Left ventricle myocardium superior (tissue), 1 donor: ENCODE results near the gene OMP. TPM values are rescaled to one million over a fixed set of nuclear protein-coding genes. Genes with fewer than 3 reads are reported as not detected.

ENCODE experiments used
- ATAC-seq: fragments of 200-7000 bp; cut with Tn5 transposase; one replicate; pipeline ENCODE4 v1.9.1; 2020; ENCODE audit warnings: mild to moderate bottlenecking, moderate library complexity
- DNase-seq: peaks from one replicate; pipeline ENCODE4 v3.0.0-alpha.2; 2020
- intact Hi-C: fragments of 100-400 bp; cut with micrococcal nuclease; formaldehyde crosslinking; loops from one replicate; pipeline ENCODE4 v1.11.0; 2022
- total RNA-seq: library from RNA; stranded (reverse); fragmentation: NEBNext Ultra II Directional; extraction: Animal tissue kit (Norgen Biotek cat#: 25700); gene quantifications from one replicate; pipeline ENCODE4 v1.2.1, GENCODE V29; 2021
- donor health status: DM: no; HTN: yes; CAD: no; lungs with severe emphysema.

OMP gene
- total RNA-seq, 1 donor from 2014 or later: not detected

DNA sequence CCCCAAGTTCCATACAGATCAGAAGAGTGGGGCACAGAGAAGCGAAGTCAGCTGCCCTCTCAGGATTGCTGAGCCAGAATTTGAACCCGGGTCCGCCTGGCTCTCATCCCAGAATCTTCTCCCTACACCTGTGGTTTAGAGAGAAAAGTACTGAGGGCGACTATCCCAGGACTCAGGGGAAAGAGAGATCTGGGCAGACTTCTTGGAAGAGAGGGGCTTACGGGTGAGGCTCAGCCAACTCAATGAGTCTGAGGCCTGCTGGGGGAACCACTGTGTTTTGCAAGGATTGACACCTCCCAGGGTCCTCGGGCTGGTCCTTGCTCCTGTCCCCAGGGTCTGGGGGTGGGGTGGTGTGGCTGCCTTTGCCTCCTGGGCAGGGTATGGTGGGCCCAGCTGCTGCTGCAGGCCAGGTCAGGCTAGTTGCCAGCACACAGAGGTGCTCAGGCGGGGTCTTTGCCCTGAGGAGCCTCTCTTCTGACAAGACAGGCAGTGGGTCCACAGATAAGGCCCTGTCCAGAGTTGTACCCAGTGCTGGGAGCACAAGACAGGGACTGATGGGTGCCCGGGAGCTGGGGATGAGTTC is 34.7 kb upstream of the OMP start:
- intact Hi-C loops: no loop called here
- DNase-seq: no peak
- no peak for ATAC-seq

DNA sequence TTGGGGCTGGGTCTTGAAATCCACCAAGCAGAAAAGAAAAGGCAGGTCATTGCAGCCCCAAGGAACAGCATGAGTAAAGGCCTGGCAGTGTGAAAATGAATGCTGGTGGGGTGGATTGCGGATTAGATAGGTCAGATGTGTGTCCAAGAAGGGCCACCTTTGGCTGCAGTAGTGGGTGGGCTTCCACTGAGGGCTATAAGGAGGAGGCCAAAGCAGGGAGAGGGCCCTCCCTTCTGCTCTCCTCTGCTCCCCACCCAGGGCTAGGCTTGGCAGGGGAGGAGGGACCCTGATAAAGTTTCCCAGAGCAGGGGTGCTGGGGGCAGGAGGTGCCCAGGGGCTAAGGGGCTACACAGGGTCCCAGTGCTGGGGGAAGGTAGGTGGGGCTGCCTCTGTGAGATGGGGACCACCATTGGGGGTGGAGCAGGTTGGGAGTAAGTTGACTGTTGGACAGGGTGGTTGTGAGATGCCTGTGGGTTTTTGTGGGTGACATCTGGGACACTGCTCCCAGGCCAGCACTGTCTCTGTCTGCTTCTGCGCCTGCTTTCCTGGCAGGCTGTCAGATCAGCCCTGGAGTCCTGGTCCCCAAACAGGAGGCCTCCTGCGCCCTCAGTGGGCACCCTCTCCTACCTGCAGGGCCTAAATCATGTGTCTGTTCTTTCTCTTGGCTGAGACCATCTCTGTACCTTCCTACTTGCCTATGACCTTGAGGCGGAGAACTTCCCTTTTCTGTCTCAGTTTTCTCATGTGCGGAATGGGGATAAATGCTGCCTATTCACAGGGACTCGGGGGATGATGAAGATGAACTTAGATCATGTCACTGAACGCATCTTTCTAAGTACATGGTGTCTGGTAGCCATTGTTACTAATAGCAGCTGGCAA is 33.9 kb upstream of the OMP start:
- ATAC-seq: no peak
- DNase-seq: no peak
- intact Hi-C loops: no loop called here

DNA sequence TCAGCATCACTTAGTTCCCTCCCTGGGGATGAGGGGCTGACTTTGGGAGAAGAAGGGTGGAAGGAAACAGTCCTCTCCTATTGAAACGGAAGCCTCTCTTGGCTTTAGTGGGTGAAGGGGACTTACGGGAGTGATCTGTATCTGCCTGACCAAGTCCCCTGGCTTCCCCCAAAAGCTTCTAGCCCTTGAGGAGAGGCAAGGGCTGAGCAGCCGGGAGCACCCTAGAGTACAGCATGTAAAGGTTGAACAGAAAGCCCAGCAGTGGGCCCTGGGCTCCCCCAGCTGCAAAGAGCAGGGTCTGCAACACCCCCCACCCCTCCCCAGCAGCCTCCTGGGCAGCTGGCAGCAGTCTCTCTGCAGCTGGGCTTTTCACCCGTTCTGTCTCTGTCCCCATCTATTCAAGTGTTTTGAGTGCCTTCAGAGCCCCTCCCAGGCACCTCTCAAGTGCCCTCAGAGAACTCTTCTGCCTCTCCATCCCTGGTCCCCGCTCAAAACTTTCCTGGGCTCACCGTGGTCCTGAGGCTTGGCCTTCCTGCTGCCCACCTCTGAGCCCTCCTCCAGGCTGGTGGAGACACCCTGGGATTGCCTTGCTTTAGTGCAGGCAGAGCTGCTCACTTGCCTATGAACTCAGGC is 33.2 kb upstream of the OMP start:
- ATAC-seq (no peak), DNase-seq (no peak)
- intact Hi-C loops: no loop called here

DNA sequence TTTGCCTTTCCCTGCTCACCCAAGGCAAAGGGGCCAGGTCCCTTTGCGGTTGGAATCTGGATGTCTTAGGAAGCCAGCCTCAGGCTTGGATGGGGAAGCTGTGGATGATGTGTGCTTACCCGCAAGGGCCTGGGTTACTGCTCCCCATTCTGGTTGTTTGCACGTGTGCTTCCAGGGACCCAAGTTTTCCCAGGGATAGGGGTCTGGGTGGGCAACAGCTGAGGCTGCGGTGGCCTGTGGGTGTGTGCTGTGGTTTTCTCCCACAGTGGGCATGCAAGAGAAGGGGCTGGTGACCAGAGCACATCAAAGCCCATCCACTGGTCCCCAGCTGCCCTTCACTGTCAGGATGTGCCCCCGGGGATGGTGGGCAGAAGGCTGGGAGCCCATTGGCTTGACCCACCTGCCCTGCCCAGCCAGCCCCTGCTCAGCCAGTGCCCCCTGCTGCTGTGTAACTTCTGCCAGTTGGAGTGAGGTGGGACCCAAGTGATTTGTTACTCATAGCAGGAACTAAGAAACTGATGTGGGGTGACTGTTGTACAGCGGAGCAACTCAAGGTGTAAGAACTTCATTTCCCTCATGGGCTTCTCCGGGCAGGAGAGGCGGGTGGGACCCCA is 32.6 kb upstream of the OMP start:
- ATAC-seq (no peak), DNase-seq (no peak)
- intact Hi-C loops: no loop called here

DNA sequence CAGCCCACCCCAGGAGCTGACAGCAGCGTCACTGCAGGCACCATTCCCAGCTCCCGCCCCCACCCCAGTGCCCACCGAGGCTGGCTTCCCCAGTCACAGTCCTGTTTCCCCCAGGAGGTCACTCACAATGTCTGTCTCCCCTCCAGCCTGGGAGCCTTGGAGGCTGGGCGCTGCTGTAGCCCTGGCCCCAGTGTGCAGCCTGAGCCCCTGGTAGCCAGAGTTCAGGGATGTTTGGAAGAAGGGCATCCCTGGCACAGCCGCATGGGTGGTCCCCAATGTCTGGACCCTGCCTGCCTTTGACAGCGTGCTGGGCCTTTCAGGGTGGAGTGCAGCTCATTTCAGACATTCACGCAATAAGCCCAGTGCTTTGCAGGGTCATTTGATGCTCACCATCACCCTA is 31.6 kb upstream of the OMP start:
- intact Hi-C loops: no loop called here
- ATAC-seq (no peak), DNase-seq (no peak)

DNA sequence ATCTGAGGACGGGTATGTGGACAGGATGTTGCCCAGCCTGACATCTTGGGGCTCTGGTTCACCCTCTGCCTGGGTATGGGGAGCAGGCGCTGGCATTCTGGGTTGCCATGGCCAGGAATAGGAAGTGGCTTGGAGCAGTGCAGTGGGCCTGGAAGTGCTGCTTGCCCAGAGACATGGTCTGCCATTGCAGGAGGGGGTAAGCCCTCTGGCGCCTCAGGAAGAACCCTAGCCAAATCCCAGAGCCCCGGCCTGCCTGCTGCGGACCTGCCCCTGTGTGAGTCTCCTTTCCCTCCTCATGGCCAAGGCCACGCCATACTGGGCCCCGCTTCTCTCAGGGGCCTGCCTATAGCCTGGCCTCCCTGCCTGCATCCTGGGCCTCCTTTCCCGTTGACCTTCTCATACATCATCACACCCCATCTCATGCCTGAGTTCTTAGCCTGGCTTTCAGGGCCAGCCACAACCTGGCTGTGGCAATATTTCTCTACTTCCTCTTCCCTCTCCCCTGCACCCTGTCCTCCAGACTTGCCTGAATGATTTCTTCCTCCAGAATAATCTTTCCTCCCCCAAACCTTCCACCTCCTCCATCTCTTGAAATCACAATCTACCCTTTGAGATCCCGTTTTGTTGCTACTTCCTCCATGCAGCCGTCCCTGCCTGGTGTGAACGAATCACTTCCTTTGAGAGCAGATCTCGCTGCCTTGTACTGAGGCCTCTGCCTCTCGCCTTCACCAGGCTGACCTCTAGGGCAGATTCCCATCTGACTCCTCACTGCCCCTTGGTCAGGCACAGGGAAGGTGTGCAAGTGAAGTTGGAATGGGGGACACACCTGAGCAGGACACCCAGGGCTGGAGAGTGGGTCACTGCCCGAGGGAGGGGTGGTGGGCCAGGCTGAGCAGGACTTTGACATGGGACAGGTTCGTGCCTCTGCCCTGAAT is 30.7 kb upstream of the OMP start:
- ATAC-seq: no peak
- no peak for DNase-seq
- intact Hi-C loops: no loop called here

DNA sequence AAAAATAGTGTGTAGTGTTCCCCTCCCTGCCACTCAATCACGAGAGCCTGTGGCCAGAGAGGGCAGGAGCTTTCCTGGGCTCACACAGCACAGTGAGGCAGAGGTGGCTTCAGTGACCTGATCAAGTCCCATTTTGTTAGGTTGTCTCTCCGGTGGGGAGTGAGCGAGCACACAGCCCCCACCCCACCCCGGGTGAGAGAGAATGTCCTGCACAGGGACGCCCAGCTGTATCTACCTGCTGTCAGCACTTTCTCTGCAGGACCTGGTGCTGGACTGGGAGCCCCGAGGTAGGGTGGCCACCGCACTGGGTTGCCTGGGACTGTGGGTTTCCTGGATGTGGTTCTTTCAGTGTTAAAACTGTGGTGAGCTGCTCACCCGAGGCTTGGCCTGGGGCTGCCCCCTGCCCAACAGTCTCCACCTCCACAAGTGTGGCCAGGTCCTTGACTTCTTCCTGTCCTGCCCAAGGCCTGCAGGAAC is 29.8 kb upstream of the OMP start:
- no peak for DNase-seq
- intact Hi-C loops: no loop called here
- ATAC-seq: no peak

DNA sequence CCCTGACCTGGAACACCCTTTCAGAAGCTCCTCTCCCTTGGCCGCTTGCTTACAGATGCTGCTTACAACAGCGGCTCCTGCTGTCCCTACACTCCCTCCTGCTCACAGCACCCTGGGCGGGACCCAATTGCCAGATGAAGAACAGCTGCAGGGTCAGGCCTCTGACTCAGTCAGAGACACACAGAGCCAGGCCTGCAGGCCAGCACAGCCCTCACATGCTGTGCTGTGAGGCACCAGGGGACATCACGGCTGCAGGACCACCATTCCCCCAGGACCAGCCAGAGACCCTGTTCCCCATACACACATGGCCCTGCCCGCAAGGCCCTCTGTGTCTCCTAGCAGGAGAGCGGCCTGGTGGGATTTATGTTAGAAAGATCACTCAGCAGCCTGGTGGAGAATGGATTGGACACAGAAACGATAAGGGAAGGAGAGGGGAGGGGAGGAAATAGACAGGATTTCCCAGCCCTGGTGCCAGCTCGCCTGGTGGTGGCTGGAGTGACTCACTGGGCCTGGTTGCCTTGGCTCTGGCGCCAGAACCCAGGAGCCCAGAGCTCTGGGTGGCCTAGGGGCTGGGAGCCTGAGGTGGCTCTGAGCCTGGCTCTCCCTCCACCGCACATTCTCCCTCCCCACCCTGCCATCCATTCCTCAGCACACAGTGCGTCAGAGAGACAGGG is 29.2 kb upstream of the OMP start:
- intact Hi-C loops: no loop called here
- peak; percentile 87 for DNase-seq
- peak; percentile 98 for ATAC-seq

DNA sequence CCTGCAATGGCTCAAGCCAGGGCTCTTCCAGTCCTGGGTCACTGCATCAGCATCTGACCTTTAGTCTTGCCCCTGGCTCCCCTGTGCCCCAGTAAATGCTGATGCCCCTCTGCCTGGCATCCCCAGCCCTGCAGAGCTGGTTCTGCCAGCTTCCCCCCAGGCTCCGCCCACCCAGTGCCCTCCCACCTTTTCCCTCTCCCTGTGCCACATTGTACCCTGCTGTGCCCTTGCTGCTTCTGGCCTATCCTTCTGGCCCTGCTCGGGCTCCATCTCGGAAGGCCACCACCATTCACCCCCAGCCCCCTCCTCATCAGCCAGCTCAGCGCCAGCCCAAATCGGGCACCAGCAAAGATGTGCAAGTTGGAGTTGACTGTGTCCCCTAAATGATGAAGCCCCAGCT is 28.4 kb upstream of the OMP start:
- intact Hi-C loops: no loop called here
- no peak for DNase-seq
- ATAC-seq: no peak

DNA sequence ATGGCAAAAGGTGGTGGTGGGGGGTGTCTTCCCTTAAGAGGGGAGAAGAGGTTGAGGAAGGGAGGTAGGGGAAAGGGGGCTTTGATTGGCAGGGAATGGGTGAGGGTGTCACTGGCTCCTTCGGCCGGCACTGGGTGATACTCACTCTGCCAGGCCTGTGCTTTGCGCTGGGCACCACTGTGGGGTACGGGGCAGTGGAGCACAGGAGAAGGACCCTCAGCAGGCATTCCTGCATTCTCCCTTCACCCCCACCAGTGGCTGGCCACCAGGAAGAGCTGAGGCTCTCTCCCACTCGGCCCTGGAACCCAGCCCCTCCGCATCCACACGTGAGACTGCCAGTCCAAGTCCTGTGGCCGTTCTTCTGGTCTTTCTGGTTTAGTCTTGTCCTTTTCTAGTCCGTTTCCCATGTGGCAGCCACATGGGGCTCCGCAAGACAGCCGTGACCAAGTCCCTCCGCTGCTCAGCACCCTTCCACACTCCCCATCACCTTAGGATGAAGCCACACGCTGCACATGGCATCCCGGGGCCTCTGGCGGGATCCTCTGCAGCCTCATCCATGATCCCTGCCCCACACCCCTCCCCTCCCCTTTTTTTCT is 27.9 kb upstream of the OMP start:
- ATAC-seq (no peak), DNase-seq (no peak)
- intact Hi-C loops: no loop called here

DNA sequence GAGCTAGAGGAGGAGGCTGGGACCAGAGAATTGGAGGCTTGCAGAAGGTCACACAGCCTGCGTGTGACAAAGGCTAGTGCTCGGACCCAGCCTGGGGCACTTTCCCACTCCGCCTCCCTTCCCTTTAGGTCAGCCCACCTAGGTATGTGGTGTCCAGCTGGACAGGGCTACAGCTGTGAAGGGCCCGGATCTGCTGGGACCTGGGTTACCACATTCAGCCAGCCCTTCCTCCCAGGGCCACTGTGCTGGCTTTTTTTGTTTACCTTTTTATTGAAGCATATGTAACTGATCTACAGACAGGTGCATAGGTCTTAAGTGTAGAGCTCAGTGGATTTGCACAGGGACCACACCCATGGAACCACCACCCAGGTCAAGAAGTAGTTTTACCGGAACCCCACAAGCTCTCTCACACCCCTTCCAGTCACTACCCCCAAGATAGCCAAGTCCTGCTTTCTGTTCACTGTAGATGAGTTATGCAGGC is 27.2 kb upstream of the OMP start:
- no peak for DNase-seq

DNA sequence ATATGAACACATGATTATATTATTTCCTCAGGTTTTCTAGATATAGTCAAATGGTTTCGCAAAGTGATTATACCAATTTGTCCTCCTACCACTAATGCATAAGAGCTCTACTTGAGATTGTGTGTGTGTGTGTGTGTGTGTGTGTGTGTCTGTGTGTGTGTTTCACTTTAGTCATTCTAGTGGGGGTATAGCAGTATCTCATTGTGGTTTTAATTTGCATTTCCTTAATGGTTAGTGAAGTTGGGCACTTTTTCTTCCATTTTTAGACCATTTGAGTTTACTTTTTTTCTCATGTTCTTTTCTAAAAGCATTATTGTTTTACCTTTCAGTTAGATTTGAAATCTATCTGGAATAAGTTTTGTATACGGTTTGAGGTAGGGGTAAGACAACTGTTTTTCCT is 23.0 kb upstream of the OMP start:
- intact Hi-C loops: no loop called here
- ATAC-seq (no peak), DNase-seq (no peak)

More for the DNA sequence above, 27.2 kb upstream of the OMP start:
- ATAC-seq: no peak
- intact Hi-C loops: no loop called here

DNA sequence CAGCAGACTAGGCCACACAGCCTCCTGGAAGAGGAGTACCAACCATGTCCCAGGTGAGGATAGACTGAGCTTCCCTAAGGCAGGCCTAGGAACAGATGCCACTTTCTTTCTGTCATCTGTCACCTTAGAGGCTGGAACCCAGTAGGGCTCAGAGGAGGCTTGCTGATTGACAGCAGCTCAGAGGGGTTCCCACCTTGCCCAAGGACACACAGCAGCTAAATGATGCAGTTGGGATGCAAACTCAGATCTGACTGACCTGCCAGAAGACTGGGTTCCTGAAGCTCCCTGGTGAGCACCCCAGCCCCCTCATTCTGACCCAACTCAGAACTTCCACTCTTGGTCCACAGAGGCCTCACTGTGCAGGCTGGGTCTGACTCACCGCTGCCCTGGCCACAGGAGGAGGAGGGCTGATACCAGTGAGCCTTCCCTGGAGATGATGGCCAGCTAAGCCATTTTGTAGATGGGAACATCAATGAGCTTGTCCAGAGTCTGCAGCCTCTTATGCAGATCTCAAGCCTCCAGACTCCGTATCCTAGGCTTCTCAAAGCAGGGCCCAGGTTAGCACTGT is 21.9 kb upstream of the OMP start:
- DNase-seq (no peak), ATAC-seq (no peak)
- intact Hi-C loops: no loop called here

DNA sequence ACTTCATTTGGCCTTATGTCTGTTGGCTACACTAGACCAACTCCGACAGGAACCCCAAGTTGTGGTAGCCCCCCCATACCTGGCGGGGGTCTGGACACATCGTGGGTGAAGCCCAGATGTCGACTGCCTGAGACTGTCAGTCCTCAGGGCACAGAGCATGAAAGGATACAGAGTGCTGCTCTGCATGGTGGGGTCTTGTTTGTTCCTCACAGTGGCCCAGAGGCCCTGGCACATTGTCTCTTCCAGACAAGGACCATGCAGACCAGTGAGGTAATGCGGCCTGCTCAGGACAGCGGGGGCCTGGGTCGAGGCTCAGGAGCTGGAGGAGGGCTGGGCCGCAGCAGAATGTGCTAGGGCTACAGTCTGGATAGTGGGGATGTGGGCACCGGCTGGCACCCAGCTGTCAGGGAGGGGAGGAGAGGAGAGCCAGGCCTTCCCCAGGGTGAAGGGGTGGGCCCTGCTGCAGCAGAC is 21.2 kb upstream of the OMP start:
- DNase-seq (no peak), ATAC-seq (no peak)
- intact Hi-C loops: no loop called here

DNA sequence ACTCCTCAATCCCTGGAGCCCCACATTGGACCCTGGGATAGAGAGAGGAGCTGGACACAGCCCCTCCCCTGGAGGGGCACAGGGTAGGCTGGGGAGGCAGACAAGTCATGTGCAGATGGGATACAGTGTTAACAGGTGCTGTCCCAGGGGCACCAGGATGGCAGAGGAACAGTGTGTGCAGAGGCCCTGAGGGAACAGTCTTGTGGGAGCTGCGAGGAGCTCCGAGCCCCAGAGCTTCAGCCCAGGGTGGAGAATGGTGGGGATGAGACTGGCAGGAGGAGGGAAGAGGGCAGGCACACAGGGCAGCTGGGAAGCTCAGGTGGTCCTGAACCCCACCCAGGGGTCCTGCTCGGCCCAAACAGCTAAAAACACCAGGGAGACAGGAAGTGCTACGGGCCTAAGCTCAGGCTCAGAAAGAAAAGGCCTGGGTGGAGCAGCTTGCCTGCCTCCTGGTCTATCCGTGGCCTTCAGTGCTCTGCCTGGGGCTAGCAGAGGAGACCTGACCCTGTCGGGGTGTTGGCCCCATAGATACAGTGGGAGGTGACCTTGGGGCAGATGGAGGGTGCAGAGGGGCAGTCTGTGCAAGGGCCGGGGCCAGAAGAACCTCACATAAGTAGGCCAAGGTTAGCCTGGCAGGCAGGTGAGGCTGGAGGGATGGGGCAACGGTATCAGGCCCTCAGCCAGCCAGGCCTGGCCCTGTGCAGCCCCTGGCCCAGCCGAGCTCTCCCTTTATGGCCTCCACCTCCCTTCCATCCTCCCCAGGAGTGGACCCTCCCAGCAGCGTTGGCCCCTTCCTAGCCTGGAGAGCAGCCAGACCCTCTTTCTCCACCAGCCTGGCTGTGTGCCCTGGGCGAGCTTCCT is 20.4 kb upstream of the OMP start:
- peak; percentile 28 for ATAC-seq
- intact Hi-C loops: no loop called here
- no peak for DNase-seq

DNA sequence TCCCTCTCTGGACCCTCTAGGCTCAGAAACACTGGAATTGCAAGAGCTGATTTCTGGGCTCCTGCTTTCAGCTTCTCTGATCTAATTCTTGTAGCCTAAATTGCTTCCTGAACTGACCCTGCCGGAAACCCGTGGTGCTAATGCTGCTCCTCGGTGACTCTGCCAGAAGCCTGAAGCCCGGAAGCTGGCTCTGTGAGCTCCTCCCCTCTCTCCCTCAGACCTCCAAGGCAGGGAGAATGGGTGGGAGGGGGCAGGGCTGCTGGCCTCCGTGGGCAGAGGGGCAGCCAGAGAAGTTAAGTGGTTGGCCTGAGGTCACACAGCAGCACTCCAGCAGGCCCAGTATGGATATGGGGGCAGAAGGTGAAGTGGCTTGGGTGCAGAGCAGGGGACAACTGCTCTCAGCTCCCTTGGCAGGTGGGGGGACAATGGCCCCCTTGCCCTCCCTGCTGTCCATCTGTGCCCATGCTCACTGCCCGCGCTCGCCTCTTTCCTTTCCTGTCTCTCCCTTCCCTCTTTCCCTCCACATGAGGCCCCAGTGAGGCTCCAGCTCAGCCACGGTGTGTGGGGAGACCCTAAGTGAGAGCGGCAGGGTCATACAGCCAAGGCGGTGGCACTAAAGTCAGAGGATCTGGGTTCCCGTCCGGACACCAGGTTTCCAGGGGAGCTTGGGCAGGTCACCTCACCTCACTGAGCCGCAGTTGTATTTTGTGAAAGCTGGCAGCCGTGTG is 19.6 kb upstream of the OMP start:
- DNase-seq: peak; percentile 69
- intact Hi-C loops: no loop called here
- peak; percentile 79 for ATAC-seq
